GM12891 (cell line): Measurements from ENCODE around the gene BACH2.

Experiments
- PAX5 ChIP-seq: IDR thresholded peaks from 2 replicates; pipeline ENCODE4 v1.6.1; 2011; ENCODE audit warnings: low read length, moderate library complexity, mild to moderate bottlenecking; ENCODE audit not compliant: insufficient read depth, severe bottlenecking
- POLR2A ChIP-seq: IDR thresholded peaks from 2 replicates; pipeline ENCODE4 v1.6.1; 2011; ENCODE audit warnings: low read depth, low read length, control low read depth
- POLR2AphosphoS5 ChIP-seq: IDR thresholded peaks from 2 replicates; pipeline ENCODE4 v1.6.1; 2011; ENCODE audit warnings: low read depth, low read length, control low read depth
- TAF1 ChIP-seq: IDR thresholded peaks from 2 replicates; pipeline ENCODE4 v1.6.1; 2011; ENCODE audit warnings: low read depth, low read length, control low read depth

DNA sequence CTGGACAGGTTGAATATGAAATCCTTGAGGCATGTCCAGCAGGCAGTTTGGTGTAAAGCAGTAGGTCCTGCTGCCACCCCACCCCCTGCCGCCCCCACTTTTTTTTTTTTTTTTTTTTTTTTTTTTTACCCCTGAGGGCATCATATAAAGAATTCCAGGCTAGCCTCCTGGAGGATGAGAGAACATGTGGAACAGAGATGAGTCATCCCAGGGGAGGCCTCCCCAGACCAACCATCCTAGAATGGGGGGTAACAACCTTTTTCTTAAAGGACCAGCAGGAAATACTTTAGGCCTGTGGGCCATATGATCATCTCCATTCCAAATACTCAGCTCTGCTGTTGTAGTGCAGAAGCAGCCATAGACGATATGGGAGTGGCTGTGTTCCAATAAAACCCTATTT, 231.5 kb downstream of the BACH2 start:
- no peak for TF ChIP-seq PAX5
- no peak for TF ChIP-seq POLR2A
- TF ChIP-seq POLR2AphosphoS5: no peak
- TF ChIP-seq TAF1: no peak
